Endothelial cell of umbilical vein (primary cell): ENCODE data around the gene MYOG. TPM values are rescaled to one million over a fixed set of nuclear protein-coding genes. Genes with fewer than 3 reads are reported as not detected.

Experiments
- BruUV-seq: library from RNA; stranded (reverse); fragments of 400-500 nt; replicated peaks from 2 replicates; lab custom pipeline; 2021; lab: Mats Ljungman, UMichigan
- CTCF ChIA-PET: fragments of 300-600, 350-600 bp; sonication (Branson Sonifier 250); formaldehyde crosslinking; loops from one replicate; lab custom pipeline; 2021; ENCODE audit warnings: antibody characterized with exemption, inconsistent platforms; lab: Charles Lee
- POLR2A ChIA-PET: fragments of 300-600, 350-600 bp; sonication (Branson Sonifier 250); formaldehyde crosslinking; loops from one replicate; lab custom pipeline; 2021; ENCODE audit warnings: antibody characterized with exemption, inconsistent platforms; lab: Charles Lee
- DNase-seq: peaks from one replicate; pipeline ENCODE4 v3.0.0-alpha.2; 2011; ENCODE audit warnings: low read depth, low spot score
- FAIRE-seq: peaks from 2 replicates; lab custom pipeline; 2011; peaks lifted over from hg19 to GRCh38; lab: Jason Lieb, UNC
- H2AFZ ChIP-seq: 2 replicates; pipeline ENCODE4 v1.6.0; 2012; ENCODE audit warnings: low read depth, low read length, control low read depth, inconsistent platforms
- H3K27ac ChIP-seq: 2 replicates; pipeline ENCODE4 v1.5.1; 2011; ENCODE audit warnings: low read depth, mild to moderate bottlenecking, control low read depth, low read length, moderate library complexity; ENCODE audit not compliant: insufficient read depth
- H3K27me3 ChIP-seq, 2 experiments: 2 replicates each; pipeline versions ENCODE4 v1.6.0 to v1.6.1; 2011; ENCODE audit warnings: low read length in 2 of 2, mixed read lengths in 1 of 2; ENCODE audit not compliant: control insufficient read depth in 2 of 2, insufficient read depth in 2 of 2
- H3K36me3 ChIP-seq, 2 experiments: 2 replicates in 1 of 2; 3 replicates in 1 of 2; pipeline ENCODE4 v1.5.1; 2011; ENCODE audit warnings: low read length in 2 of 2, mild to moderate bottlenecking in 1 of 2, moderate library complexity in 1 of 2; ENCODE audit not compliant: control insufficient read depth in 2 of 2, insufficient read depth in 2 of 2; ENCODE audit errors: extremely low read depth in 1 of 2
- H3K4me1 ChIP-seq: 3 replicates; pipeline ENCODE4 v1.5.1; 2011; ENCODE audit warnings: mild to moderate bottlenecking, low read length; ENCODE audit not compliant: control insufficient read depth, insufficient read depth; ENCODE audit errors: extremely low read depth
- H3K4me2 ChIP-seq: 2 replicates; pipeline ENCODE4 v1.6.1; 2011; ENCODE audit warnings: low read length, control low read depth, mixed read lengths; ENCODE audit not compliant: insufficient read depth
- H3K4me3 ChIP-seq, 3 experiments: fragments of 200-600 bp in 1 of 3; sonication (generic), shearing (Covaris generic) in 1 of 3; replicated peaks in 1 of 3; 2 replicates each; pipeline ENCODE4 v1.5.1; 2011 to 2016; ENCODE audit warnings: control low read depth in 3 of 3, low read length in 3 of 3, mild to moderate bottlenecking in 2 of 3, inconsistent platforms in 1 of 3, low read depth in 1 of 3, moderate library complexity in 1 of 3; ENCODE audit not compliant: insufficient read depth in 1 of 3
- H3K79me2 ChIP-seq: 2 replicates; pipeline ENCODE4 v1.6.0; 2012; ENCODE audit warnings: low read length, inconsistent platforms; ENCODE audit not compliant: control insufficient read depth, insufficient read depth
- H3K9ac ChIP-seq: replicated peaks from 2 replicates; pipeline ENCODE3; 2011; ENCODE audit warnings: low read length, control low read depth; ENCODE audit not compliant: insufficient read depth; ENCODE audit errors: extremely low read depth
- H3K9me1 ChIP-seq: replicated peaks from 3 replicates; pipeline ENCODE4 v1.6.0; 2011; ENCODE audit warnings: mild to moderate bottlenecking, low read length; ENCODE audit not compliant: control insufficient read depth, insufficient read depth; ENCODE audit errors: extremely low read depth
- H3K9me3 ChIP-seq: replicated peaks from 2 replicates; pipeline ENCODE4 v1.5.1; 2012; ENCODE audit warnings: low read length, inconsistent platforms; ENCODE audit not compliant: control insufficient read depth, insufficient read depth
- H4K20me1 ChIP-seq: replicated peaks from 2 replicates; pipeline ENCODE3; 2011; ENCODE audit warnings: mild to moderate bottlenecking, low read length; ENCODE audit not compliant: control insufficient read depth, insufficient read depth; ENCODE audit errors: extremely low read depth
- CTCF ChIP-seq, 2 donors: IDR thresholded peaks; 1 replicate in 1 of 2; 2 replicates in 1 of 2; pipeline ENCODE4 v1.5.1; 2011; ENCODE audit warnings: low read length in 2 of 2, mild to moderate bottlenecking in 2 of 2, moderate library complexity in 2 of 2, control low read depth in 1 of 2, inconsistent platforms in 1 of 2, low read depth in 1 of 2; ENCODE audit not compliant: insufficient read depth in 1 of 2; ENCODE audit errors: extremely low read depth in 1 of 2
- EZH2 ChIP-seq: IDR thresholded peaks from 2 replicates; pipeline ENCODE4 v1.6.1; 2012; ENCODE audit warnings: borderline replicate concordance, low read depth, mild to moderate bottlenecking, moderate library complexity, low read length, inconsistent platforms; ENCODE audit not compliant: severe bottlenecking
- FOS ChIP-seq: IDR thresholded peaks from 2 replicates; pipeline ENCODE4 v1.6.1; 2011; ENCODE audit warnings: mild to moderate bottlenecking, low read length, moderate library complexity, borderline replicate concordance; ENCODE audit not compliant: insufficient read depth
- JUN ChIP-seq: IDR thresholded peaks from 2 replicates; pipeline ENCODE4 v1.6.1; 2011; ENCODE audit warnings: borderline replicate concordance, low read depth; ENCODE audit not compliant: insufficient read length, insufficient read depth
- MAX ChIP-seq: IDR thresholded peaks from 2 replicates; pipeline ENCODE4 v1.6.1; 2011; ENCODE audit not compliant: insufficient read depth, insufficient read length
- POLR2A ChIP-seq: IDR thresholded peaks from 2 replicates; pipeline ENCODE4 v1.6.1; 2012; ENCODE audit warnings: low read depth, mild to moderate bottlenecking, control low read depth, low read length
- dilution Hi-C: fragments of 300-500 bp; cut with MboI; formaldehyde crosslinking; loops from one replicate; pipeline ENCODE4 v1.15.0; 2019; ENCODE audit warnings: low sequenced_read_pairs; ENCODE audit not compliant: extremely low pct_ligation_motif_present
- intact Hi-C: fragments of 100-400 bp; cut with micrococcal nuclease; formaldehyde crosslinking; loops from one replicate; pipeline ENCODE4 v1.10.0; 2022
- polyA plus RNA-seq, 4 experiments: library from polyadenylated mRNA; depleted of rRNA in 3 of 4; stranded (reverse) in 3 of 4; unstranded in 1 of 4; fragments of >200 nt; gene quantifications; 2 replicates each; pipeline versions ENCODE4 v1.2.1 to v1.2.3, GENCODE V29; 2011 to 2012; ENCODE audit warnings: missing spikeins in 1 of 4
- total RNA-seq: library from RNA; stranded (reverse); gene quantifications from 2 replicates; pipeline ENCODE4 v1.2.3, GENCODE V29; 2021

Gene MYOG
- total and polyA plus RNA-seq, 2 donors (not counting 3 experiments of a cell fraction or from before 2014, with no cell fraction given): not detected

DNA sequence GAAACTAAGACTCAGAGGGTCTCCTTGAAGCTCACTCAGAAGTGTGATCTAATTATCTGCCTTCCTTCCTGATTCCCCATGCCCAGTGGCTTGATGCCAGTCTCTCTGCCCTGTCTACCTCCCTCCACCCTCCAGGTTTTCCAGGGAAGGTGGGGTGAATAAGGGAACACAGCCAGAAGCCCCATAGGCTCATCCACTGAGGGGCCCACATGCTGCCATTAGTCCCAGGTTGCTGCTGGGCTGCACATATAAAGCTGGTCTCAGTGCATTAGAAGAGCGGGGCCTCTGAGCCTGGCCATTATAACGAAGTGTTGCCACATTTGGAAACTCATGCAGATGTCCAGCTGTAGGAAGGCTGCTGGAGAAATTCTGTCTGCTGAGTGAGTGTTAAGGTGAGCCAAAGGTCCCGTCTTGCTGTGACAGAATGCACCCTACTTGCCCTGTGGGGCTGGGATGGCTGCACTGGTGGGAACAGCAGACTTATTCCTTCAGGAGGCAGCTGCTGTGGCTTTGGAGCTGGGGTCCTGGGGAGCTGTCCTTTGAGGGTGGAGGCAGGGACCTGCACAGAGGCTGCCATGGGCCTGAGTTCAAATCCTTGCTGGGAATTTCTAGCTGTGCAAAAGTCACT is 44.7 kb upstream of the MYOG start:
- TF ChIP-seq MAX: no peak
- no peak for TF ChIP-seq CTCF (IDR thresholded peaks at IDR 0.05; ENCODE audit: extremely low read depth in 1 of 2, insufficient read depth in 1 of 2, low read depth in 1 of 2, low read length in 2 of 2)
- no peak for TF ChIP-seq JUN
- TF ChIP-seq POLR2A: no peak
- TF ChIP-seq FOS: no peak
- no peak for TF ChIP-seq EZH2
- intact Hi-C loops: no loop called here
- Histone ChIP-seq H4K20me1 (no peaks in the 10 kb centered on the region), H3K9me3 (no peaks in the 10 kb centered on the region), H2AFZ (no peak overlapping the region), H3K36me3 (no peaks in the 10 kb centered on the region), H3K9ac (no peak overlapping the region), H3K79me2 (no peaks in the 10 kb centered on the region), H3K27me3 (peaks cover 17 to 42% of the 10 kb centered on the region in 2 experiments), H3K4me3 (no peak overlapping the region), H3K4me2 (no peak overlapping the region), H3K9me1 (no peaks in the 10 kb centered on the region), H3K27ac (no peak overlapping the region), H3K4me1 (peaks cover 4% of the 10 kb centered on the region)
- dilution Hi-C loops: no loop called here
- CTCF ChIA-PET: interaction anchor here (0.7 to 2.3 kb wide), 4 partner anchors 12 to 86 kb away, joined by 4 to 12 read pairs (median 7); no protein-coding TSS in a partner anchor
- POLR2A ChIA-PET: no interaction called here
- FAIRE-seq (no peak), DNase-seq (no peak)
- no TSS peak for BruUV-seq
